NCI-H748 treated with DMSO at 0.1 percent for 48 hours (cell line): Measurements from ENCODE around the gene AGL.
"Not testable (repeated sequence)": the region's sequence is repeated elsewhere in the genome, so short reads cannot be mapped to it uniquely, and the experiment has no call there.

Source experiments
- DNase-seq: peaks from one replicate; lab custom pipeline; 2025; lab: John Stamatoyannopoulos, UW

AGL gene

GRCh38 chr1:99849744-99850458, at the start of gene AGL:
TSS of gene AGL (plus strand) at chr1:99850361. CDS start at chr1:99851043, 682 bp downstream.
- DNase-seq = peak; percentile 61

- DNase-seq = no peak
These were observed 48.6 kb upstream of the AGL start for GRCh38 chr1:99801584-99801983.

- no peak for DNase-seq
These were observed 43.3 kb upstream of the AGL start for GRCh38 chr1:99806882-99807281.

- peak; percentile 63 for DNase-seq
These were observed 41.6 kb upstream of the AGL start for GRCh38 chr1:99808391-99809115.

- no peak for DNase-seq
These were observed 39.1 kb upstream of the AGL start for GRCh38 chr1:99811075-99811474.

GRCh38 chr1:99811747-99812146, 38.4 kb upstream of the AGL start:
- DNase-seq = no peak

GRCh38 chr1:99814373-99814900, 35.7 kb upstream of the AGL start:
- no peak for DNase-seq

- DNase-seq = no peak
These were observed 33.5 kb upstream of the AGL start for GRCh38 chr1:99816656-99817055.

GRCh38 chr1:99818063-99818699, 32.0 kb upstream of the AGL start:
- DNase-seq = no peak

GRCh38 chr1:99820546-99820945, 29.6 kb upstream of the AGL start:
- no peak for DNase-seq

GRCh38 chr1:99825098-99825497, 25.1 kb upstream of the AGL start:
- DNase-seq = no peak

GRCh38 chr1:99825702-99826101, 24.5 kb upstream of the AGL start:
- DNase-seq = no peak

- DNase-seq = no peak
These were observed 22.2 kb upstream of the AGL start for GRCh38 chr1:99827970-99828369.

GRCh38 chr1:99829269-99829668, 20.9 kb upstream of the AGL start:
- no peak for DNase-seq

- DNase-seq = not testable (repeated sequence)
These were observed 16.2 kb upstream of the AGL start for GRCh38 chr1:99833911-99834310.

- DNase-seq = not testable (repeated sequence)
These were observed 13.7 kb upstream of the AGL start for GRCh38 chr1:99836171-99837103.

GRCh38 chr1:99840353-99840752, 9.8 kb upstream of the AGL start:
- DNase-seq = not testable (repeated sequence)

- DNase-seq = no peak
These were observed 6.4 kb upstream of the AGL start for GRCh38 chr1:99843760-99844159.

- not testable (repeated sequence) for DNase-seq
These were observed 5.0 kb upstream of the AGL start for GRCh38 chr1:99845201-99845600.

- DNase-seq = peak; percentile 32
These were observed 783 bp upstream of the AGL start for GRCh38 chr1:99849413-99849743.

- DNase-seq = no peak
These were observed 514 bp downstream of the AGL start for GRCh38 chr1:99850459-99851291.
